Measurements from ENCODE around the gene AGFG1. TPM values are rescaled to one million over a fixed set of nuclear protein-coding genes. Genes with fewer than 3 reads are reported as not detected.

AGFG1 gene
- total RNA-seq, 1 experiment from 2014 or later, result 81.3 TPM

GRCh38 chr2:227486688-227487087 is 14.7 kb downstream of the AGFG1 start:
- Mint-ChIP-seq H3K27me3 (ENCODE audit: low read depth) (no peaks in the 10 kb centered on the region), H3K36me3 (peaks cover 16% of the 10 kb centered on the region), H3K27ac (no peak overlapping the region), H3K9me3 (peaks cover 12% of the 10 kb centered on the region; the same call in 1 of the 2 replicates), H3K4me1 (peaks cover 20% of the 10 kb centered on the region), H3K4me3 (no peak overlapping the region)
- ATAC-seq (no peak), DNase-seq (ENCODE audit: low spot score) (no peak)
- TF ChIP-seq HMGA2 (CRISPR knock-in tag; IDR thresholded peaks at IDR 0.05) (no peak), GTF2I (CRISPR knock-in tag; conservative IDR thresholded peaks at IDR 0.05) (no peak), ZBTB21 (CRISPR knock-in tag; IDR thresholded peaks at IDR 0.05; ENCODE audit: borderline replicate concordance) (no peak), MYBL2 (CRISPR knock-in tag; IDR thresholded peaks at IDR 0.05) (no peak), FOXP1 (CRISPR knock-in tag; IDR thresholded peaks at IDR 0.05; ENCODE audit: borderline replicate concordance) (no peak), ZNF423 (CRISPR knock-in tag; IDR thresholded peaks at IDR 0.05) (no peak)
- TF ChIP-seq, protein P1, sequence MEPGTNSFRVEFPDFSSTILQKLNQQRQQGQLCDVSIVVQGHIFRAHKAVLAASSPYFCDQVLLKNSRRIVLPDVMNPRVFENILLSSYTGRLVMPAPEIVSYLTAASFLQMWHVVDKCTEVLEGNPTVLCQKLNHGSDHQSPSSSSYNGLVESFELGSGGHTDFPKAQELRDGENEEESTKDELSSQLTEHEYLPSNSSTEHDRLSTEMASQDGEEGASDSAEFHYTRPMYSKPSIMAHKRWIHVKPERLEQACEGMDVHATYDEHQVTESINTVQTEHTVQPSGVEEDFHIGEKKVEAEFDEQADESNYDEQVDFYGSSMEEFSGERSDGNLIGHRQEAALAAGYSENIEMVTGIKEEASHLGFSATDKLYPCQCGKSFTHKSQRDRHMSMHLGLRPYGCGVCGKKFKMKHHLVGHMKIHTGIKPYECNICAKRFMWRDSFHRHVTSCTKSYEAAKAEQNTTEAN (CRISPR knock-in tag; IDR thresholded peaks at IDR 0.05), result no peak
- ChIA-PET CTCF (no interaction called here), POLR2A (no interaction called here)

DNA sequence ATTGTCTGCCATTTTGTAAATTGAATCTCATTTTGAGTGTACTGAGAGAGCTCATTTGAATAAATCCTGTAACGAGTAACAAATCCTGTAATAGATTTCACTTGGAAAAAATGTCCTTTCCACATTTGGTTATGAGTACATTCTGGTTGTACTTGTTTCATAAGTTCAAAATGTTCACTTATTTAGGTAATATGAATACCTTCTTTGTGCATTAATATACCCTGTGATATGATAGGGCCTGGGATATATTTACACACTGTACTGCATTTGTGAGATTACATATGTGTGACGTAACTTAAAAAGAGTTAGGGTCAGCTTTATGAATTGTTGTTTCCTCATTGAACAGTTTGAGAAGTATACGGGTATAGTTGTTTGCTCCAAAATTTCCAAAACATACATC is 16.1 kb downstream of the AGFG1 start:
- Mint-ChIP-seq H3K9me3 (peaks cover 12% of the 10 kb centered on the region; the same call in 1 of the 2 replicates), H3K4me1 (peaks cover 18% of the 10 kb centered on the region), H3K27me3 (ENCODE audit: low read depth) (no peaks in the 10 kb centered on the region), H3K36me3 (peaks cover 16% of the 10 kb centered on the region), H3K27ac (no peak overlapping the region), H3K4me3 (no peak overlapping the region)
- TF ChIP-seq SP1 (CRISPR knock-in tag; conservative IDR thresholded peaks at IDR 0.05) (no peak), FOXK1 (CRISPR knock-in tag; IDR thresholded peaks at IDR 0.05) (no peak), ATF1 (CRISPR knock-in tag; IDR thresholded peaks at IDR 0.05) (no peak), ZMAT4 (CRISPR knock-in tag; IDR thresholded peaks at IDR 0.05) (no peak), NFATC4 (CRISPR knock-in tag; IDR thresholded peaks at IDR 0.05) (no peak), ATF2 (CRISPR knock-in tag; IDR thresholded peaks at IDR 0.05; ENCODE audit: borderline replicate concordance, low read depth) (no peak), RORB (CRISPR knock-in tag; IDR thresholded peaks at IDR 0.05) (no peak), JUN (CRISPR knock-in tag; IDR thresholded peaks at IDR 0.05) (no peak), IRF2 (CRISPR knock-in tag; IDR thresholded peaks at IDR 0.05; ENCODE audit: borderline replicate concordance, low read depth) (no peak), NR1H2 (CRISPR knock-in tag; IDR thresholded peaks at IDR 0.05) (no peak), NFE2L1 (CRISPR knock-in tag; IDR thresholded peaks at IDR 0.05) (no peak), E2F4 (CRISPR knock-in tag; IDR thresholded peaks at IDR 0.05; ENCODE audit: borderline replicate concordance, low read depth) (no peak), ZNF219 (CRISPR knock-in tag; IDR thresholded peaks at IDR 0.05; ENCODE audit: borderline replicate concordance) (no peak)
- TF ChIP-seq, protein P2, sequence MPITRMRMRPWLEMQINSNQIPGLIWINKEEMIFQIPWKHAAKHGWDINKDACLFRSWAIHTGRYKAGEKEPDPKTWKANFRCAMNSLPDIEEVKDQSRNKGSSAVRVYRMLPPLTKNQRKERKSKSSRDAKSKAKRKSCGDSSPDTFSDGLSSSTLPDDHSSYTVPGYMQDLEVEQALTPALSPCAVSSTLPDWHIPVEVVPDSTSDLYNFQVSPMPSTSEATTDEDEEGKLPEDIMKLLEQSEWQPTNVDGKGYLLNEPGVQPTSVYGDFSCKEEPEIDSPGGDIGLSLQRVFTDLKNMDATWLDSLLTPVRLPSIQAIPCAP (CRISPR knock-in tag; IDR thresholded peaks at IDR 0.05), result no peak
- TF ChIP-seq, protein P3, sequence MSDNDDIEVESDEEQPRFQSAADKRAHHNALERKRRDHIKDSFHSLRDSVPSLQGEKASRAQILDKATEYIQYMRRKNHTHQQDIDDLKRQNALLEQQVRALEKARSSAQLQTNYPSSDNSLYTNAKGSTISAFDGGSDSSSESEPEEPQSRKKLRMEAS (CRISPR knock-in tag; IDR thresholded peaks at IDR 0.05), result no peak
- TF ChIP-seq, protein P4, sequence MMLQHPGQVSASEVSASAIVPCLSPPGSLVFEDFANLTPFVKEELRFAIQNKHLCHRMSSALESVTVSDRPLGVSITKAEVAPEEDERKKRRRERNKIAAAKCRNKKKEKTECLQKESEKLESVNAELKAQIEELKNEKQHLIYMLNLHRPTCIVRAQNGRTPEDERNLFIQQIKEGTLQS (CRISPR knock-in tag; conservative IDR thresholded peaks at IDR 0.05), result no peak
- TF ChIP-seq, protein P5, sequence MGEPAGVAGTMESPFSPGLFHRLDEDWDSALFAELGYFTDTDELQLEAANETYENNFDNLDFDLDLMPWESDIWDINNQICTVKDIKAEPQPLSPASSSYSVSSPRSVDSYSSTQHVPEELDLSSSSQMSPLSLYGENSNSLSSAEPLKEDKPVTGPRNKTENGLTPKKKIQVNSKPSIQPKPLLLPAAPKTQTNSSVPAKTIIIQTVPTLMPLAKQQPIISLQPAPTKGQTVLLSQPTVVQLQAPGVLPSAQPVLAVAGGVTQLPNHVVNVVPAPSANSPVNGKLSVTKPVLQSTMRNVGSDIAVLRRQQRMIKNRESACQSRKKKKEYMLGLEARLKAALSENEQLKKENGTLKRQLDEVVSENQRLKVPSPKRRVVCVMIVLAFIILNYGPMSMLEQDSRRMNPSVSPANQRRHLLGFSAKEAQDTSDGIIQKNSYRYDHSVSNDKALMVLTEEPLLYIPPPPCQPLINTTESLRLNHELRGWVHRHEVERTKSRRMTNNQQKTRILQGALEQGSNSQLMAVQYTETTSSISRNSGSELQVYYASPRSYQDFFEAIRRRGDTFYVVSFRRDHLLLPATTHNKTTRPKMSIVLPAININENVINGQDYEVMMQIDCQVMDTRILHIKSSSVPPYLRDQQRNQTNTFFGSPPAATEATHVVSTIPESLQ (CRISPR knock-in tag; IDR thresholded peaks at IDR 0.05), result no peak
- TF ChIP-seq, protein P6, sequence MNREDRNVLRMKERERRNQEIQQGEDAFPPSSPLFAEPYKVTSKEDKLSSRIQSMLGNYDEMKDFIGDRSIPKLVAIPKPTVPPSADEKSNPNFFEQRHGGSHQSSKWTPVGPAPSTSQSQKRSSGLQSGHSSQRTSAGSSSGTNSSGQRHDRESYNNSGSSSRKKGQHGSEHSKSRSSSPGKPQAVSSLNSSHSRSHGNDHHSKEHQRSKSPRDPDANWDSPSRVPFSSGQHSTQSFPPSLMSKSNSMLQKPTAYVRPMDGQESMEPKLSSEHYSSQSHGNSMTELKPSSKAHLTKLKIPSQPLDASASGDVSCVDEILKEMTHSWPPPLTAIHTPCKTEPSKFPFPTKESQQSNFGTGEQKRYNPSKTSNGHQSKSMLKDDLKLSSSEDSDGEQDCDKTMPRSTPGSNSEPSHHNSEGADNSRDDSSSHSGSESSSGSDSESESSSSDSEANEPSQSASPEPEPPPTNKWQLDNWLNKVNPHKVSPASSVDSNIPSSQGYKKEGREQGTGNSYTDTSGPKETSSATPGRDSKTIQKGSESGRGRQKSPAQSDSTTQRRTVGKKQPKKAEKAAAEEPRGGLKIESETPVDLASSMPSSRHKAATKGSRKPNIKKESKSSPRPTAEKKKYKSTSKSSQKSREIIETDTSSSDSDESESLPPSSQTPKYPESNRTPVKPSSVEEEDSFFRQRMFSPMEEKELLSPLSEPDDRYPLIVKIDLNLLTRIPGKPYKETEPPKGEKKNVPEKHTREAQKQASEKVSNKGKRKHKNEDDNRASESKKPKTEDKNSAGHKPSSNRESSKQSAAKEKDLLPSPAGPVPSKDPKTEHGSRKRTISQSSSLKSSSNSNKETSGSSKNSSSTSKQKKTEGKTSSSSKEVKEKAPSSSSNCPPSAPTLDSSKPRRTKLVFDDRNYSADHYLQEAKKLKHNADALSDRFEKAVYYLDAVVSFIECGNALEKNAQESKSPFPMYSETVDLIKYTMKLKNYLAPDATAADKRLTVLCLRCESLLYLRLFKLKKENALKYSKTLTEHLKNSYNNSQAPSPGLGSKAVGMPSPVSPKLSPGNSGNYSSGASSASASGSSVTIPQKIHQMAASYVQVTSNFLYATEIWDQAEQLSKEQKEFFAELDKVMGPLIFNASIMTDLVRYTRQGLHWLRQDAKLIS (CRISPR knock-in tag; IDR thresholded peaks at IDR 0.05; ENCODE audit: borderline replicate concordance), result no peak
- ChIA-PET POLR2A (no interaction called here), CTCF (no interaction called here)
- ATAC-seq (no peak), DNase-seq (ENCODE audit: low spot score) (no peak)
